Ovary (tissue), 9 donors: Measurements from ENCODE around the gene MAST3. TPM values are rescaled to one million over a fixed set of nuclear protein-coding genes. Genes with fewer than 3 reads are reported as not detected.

ENCODE experiments used
- DNase-seq, 5 donors: peaks; one replicate each; pipeline ENCODE4 v3.0.0-alpha.2; 2019 to 2020
- H3K27ac ChIP-seq, 2 donors: fragments of 200-600 bp; one replicate each; pipeline versions ENCODE4 v1.5.1 to v1.8.0; 2019 to 2022
- H3K27me3 ChIP-seq: fragments of 200-600 bp; one replicate; pipeline ENCODE4 v1.8.0; 2022
- H3K36me3 ChIP-seq: fragments of 200-600 bp; sonication (generic); one replicate; pipeline ENCODE4 v1.5.1; 2019
- H3K4me1 ChIP-seq: one replicate; pipeline ENCODE4 v1.8.1; 2013; ENCODE audit warnings: mild to moderate bottlenecking, moderate library complexity; ENCODE audit not compliant: insufficient read depth
- H3K4me3 ChIP-seq: fragments of 200-600 bp; sonication (generic); one replicate; pipeline ENCODE4 v1.5.1; 2017
- H3K9me3 ChIP-seq, 2 donors: fragments of 200-600 bp in 1 of 2; sonication (generic) in 1 of 2; one replicate each; pipeline versions ENCODE4 v1.5.1 to v1.8.1; 2013 to 2019; ENCODE audit warnings: mild to moderate bottlenecking in 1 of 2, moderate library complexity in 1 of 2
- EP300 ChIP-seq: sonication (generic); formaldehyde crosslinking; IDR thresholded peaks from one replicate; pipeline ENCODE4 v1.6.1; 2017; ENCODE audit warnings: antibody characterized with exemption
- POLR2A ChIP-seq: fragments of 450-650 bp; IDR thresholded peaks from one replicate; pipeline ENCODE4 v1.6.1; 2017; ENCODE audit warnings: antibody characterized with exemption, mild to moderate bottlenecking, moderate library complexity
- WGBS, 3 donors: extraction: QIAGEN DNeasy Blood & Tissue Kit in 1 of 3; methylation state at CpG; one replicate each; pipeline versions ENCODE4 v1.1.5 to v1.1.7; 2013 to 2017; 5-methylcytosine and 5-hydroxymethylcytosine counted together
- intact Hi-C, 4 donors: fragments of 100-400 bp; cut with DNase I; formaldehyde crosslinking; loops; one replicate each; pipeline versions ENCODE4 v1.11.0 to v1.15.1; 2022 to 2023
- polyA plus RNA-seq, 2 donors: library from polyadenylated mRNA; stranded (reverse); fragments of 200-250 nt in 1 of 2; fragments of 350-450 nt in 1 of 2; fragmentation: Illumina TruSeq in 1 of 2; extraction: RNeasy Lipid Tissue Mini Kit (QIAGEN cat#74804) in 1 of 2; gene quantifications; one replicate each; pipeline ENCODE4 v1.2.3, GENCODE V29; 2013 to 2014
- total RNA-seq, 7 donors: library from RNA; depleted of rRNA in 2 of 7; stranded (reverse); fragments of >200 nt in 2 of 7; fragmentation: NEBNext Ultra II Directional in 3 of 7; extraction: Animal tissue kit (Norgen Biotek cat#: 25700) in 3 of 7; gene quantifications; one replicate each; pipeline versions ENCODE4 v1.1.0 to v1.2.4, GENCODE V29; 2016 to 2023
- TF ChIP-seq, protein P1 (sequence below), 3 donors: fragments of 450-650 bp in 2 of 3; fragments of 200-600 bp in 1 of 3; IDR thresholded peaks; one replicate each; pipeline versions ENCODE4 v1.5.1 to v1.8.0; 2016 to 2022; ENCODE audit warnings: antibody characterized with exemption in 3 of 3, mild to moderate bottlenecking in 1 of 3
- donor health status: DM: no; HTN: no; CAD: no; lungs with moderate emphysema.
- donor health status: DM: no; HTN: no; CAD: no.
- donor health status: Bipolar disorder and iron deficiency.
- donor health status: DM: yes; HTN: yes; CAD: no.
- donor health status: DM: no; HTN: no; CAD: no.
- donor health status: DM: yes; HTN: yes; CAD: no.

The MAST3 gene
- total and polyA plus RNA-seq, 9 donors: 2.4 to 12.2 (median 9.9) TPM

DNA sequence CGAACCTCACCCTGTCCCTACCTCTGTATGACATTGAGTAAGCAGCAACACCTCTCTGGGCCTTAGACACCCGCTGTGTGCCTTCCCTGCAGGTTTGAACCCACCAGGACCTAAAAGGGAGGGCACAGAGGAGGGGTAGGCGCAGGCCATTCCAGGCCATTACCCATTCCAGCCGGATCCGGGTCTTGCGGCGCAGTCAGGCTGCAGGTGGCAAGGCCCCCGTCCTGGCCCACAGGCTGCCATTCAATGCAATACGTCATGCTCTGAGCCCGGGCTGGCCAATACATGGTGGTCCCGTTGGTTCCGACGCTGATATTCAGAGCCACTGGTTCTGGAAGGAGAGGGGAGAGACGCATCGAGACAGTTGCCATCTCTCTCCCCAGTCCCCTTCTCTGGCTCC is 28.2 kb upstream of the MAST3 start:
- intact Hi-C loops: no loop called here
- DNase-seq: no peak
- Histone ChIP-seq H3K4me3 (no peak overlapping the region), H3K36me3 (no peaks in the 10 kb centered on the region), H3K9me3 (no peaks in the 10 kb centered on the region), H3K4me1 (no peaks in the 10 kb centered on the region), H3K27ac (no peak overlapping the region), H3K27me3 (no peaks in the 10 kb centered on the region)
- WGBS, 3 donors: 79 to 80% (median 80%) methylated on average over 15 of the region's 15 CpGs
- TF ChIP-seq, protein P1, sequence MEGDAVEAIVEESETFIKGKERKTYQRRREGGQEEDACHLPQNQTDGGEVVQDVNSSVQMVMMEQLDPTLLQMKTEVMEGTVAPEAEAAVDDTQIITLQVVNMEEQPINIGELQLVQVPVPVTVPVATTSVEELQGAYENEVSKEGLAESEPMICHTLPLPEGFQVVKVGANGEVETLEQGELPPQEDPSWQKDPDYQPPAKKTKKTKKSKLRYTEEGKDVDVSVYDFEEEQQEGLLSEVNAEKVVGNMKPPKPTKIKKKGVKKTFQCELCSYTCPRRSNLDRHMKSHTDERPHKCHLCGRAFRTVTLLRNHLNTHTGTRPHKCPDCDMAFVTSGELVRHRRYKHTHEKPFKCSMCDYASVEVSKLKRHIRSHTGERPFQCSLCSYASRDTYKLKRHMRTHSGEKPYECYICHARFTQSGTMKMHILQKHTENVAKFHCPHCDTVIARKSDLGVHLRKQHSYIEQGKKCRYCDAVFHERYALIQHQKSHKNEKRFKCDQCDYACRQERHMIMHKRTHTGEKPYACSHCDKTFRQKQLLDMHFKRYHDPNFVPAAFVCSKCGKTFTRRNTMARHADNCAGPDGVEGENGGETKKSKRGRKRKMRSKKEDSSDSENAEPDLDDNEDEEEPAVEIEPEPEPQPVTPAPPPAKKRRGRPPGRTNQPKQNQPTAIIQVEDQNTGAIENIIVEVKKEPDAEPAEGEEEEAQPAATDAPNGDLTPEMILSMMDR (IDR thresholded peaks at IDR 0.05): no peak
- TF ChIP-seq POLR2A (no peak), EP300 (no peak)

DNA sequence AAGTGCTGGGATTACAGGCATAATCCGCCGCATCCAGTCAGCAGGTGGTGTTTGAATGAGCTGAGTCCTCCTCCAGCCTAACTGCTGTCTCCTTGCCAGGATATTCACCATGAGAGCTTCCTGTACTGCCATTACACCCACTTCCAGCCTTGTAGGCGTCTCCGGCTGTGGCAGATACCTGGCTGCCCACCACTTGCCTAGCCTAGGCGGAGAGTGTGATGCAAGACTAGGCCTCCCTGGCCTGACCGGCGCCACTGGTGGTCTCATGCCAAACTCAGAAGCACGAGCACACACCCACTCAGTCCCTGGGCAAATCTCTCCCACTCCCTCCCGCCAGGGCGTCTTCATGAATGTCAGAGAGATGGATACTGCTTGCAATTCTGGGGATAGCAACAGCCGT is 27.4 kb upstream of the MAST3 start:
- 46 to 60% (median 51%) methylated on average over 8 to 11 of the region's 11 CpGs for WGBS, 3 donors
- H3K27me3 ChIP-seq: no peaks in the 10 kb centered on the region
- H3K36me3 ChIP-seq: no peaks in the 10 kb centered on the region
- no peak for DNase-seq
- H3K4me3 ChIP-seq: no peak overlapping the region
- no peak overlapping the region for H3K27ac ChIP-seq
- intact Hi-C loops: no loop called here
- H3K4me1 ChIP-seq: no peaks in the 10 kb centered on the region
- TF ChIP-seq EP300 (no peak), POLR2A (no peak)
- TF ChIP-seq, protein P1 (IDR thresholded peaks at IDR 0.05): no peak
- no peaks in the 10 kb centered on the region for H3K9me3 ChIP-seq

DNA sequence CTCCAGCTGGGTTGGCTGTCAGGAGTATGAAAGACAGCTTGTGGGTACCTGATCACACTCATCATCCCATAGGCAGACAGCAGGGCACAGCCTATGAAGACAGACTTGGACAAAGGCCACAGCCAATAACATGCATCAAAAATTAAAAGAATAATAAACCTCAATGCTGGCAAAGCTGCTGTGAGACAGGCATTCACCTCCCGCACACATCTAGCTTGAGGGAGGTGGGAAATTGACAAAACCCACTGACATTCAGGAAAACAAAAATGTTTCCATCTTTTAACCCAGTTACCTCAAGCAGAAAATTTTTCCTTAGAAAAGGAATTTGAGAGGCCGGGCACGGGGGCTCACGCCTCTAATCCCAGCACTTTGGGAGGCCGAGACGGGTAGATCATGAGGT is 25.2 kb upstream of the MAST3 start:
- Histone ChIP-seq H3K4me3 (no peak overlapping the region), H3K27me3 (no peaks in the 10 kb centered on the region), H3K27ac (no peak overlapping the region), H3K4me1 (no peaks in the 10 kb centered on the region), H3K36me3 (no peaks in the 10 kb centered on the region), H3K9me3 (no peaks in the 10 kb centered on the region)
- intact Hi-C loops: no loop called here
- TF ChIP-seq POLR2A (no peak), EP300 (no peak)
- TF ChIP-seq, protein P1 (IDR thresholded peaks at IDR 0.05): no peak
- no peak for DNase-seq
- WGBS, 3 donors: 73 to 83% (median 80%) methylated on average over 6 of the region's 6 CpGs

DNA sequence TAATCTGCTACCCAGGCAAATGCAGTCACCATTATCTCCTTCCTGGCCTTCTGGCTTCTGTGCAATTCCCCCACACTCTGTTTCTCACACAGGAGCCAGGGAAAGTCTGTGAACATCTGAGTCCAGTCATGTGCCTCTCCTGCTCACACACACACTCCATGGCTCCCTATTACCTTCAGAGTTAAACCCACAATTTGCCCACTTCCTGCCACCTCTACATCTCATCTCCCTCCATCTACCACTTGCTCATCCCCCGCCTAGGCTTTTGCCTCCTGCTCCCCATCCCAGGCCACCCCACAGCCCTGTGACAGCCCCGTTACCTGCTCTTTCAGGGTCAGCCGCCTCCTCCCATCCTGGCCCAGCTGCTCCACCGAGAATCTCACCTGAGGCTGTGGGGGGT is 24.4 kb upstream of the MAST3 start:
- no peak for DNase-seq
- no peaks in the 10 kb centered on the region for H3K36me3 ChIP-seq
- intact Hi-C loops: no loop called here
- no peak overlapping the region for H3K27ac ChIP-seq
- H3K4me3 ChIP-seq: no peak overlapping the region
- WGBS, 3 donors: 63 to 78% (median 75%) methylated on average over 4 of the region's 4 CpGs
- TF ChIP-seq EP300: no peak
- TF ChIP-seq POLR2A: no peak
- TF ChIP-seq, protein P1 (IDR thresholded peaks at IDR 0.05): no peak
- H3K27me3 ChIP-seq: no peaks in the 10 kb centered on the region
- no peaks in the 10 kb centered on the region for H3K9me3 ChIP-seq
- H3K4me1 ChIP-seq: no peaks in the 10 kb centered on the region

DNA sequence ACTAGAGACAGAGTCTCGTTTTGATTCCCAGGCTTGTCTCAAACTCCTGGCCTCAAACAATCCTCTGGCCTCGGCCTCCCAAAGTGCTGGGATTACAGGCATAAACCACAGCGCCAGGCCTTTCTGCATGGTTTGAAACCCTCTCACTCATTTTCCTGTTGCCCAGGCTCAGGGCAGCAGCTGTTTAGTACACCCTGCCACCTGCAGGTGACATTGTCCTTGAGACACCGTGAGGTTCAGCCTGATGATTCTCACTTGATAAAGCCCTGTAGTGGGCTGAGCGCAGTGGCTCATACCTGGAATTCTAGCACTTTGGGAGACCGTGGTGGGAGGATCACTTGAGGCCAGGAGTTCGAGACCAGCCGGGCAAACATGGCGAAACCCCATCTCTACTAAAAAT is 23.4 kb upstream of the MAST3 start:
- H3K9me3 ChIP-seq: no peaks in the 10 kb centered on the region
- H3K27me3 ChIP-seq: no peaks in the 10 kb centered on the region
- no peak overlapping the region for H3K27ac ChIP-seq
- intact Hi-C loops: no loop called here
- H3K4me1 ChIP-seq: no peaks in the 10 kb centered on the region
- no peak for DNase-seq
- H3K36me3 ChIP-seq: no peaks in the 10 kb centered on the region
- no peak overlapping the region for H3K4me3 ChIP-seq
- 74 to 80% (median 79%) methylated on average over 9 of the region's 9 CpGs for WGBS, 3 donors
- no peak for TF ChIP-seq EP300
- TF ChIP-seq, protein P1 (IDR thresholded peaks at IDR 0.05): no peak
- no peak for TF ChIP-seq POLR2A
